ENCODE data around the gene SFXN5.

GRCh38 chr2:72975017-72975416 lies 96.5 kb downstream of the SFXN5 start:
- no peak for TF ChIP-seq ZNF707 (tag by site-specific recombination; IDR thresholded peaks at IDR 0.05)
- no peak for TF ChIP-seq ZNF529 (tag by site-specific recombination; IDR thresholded peaks at IDR 0.05; ENCODE audit: insufficient replicate concordance)
- TF ChIP-seq CTCF (tag by site-specific recombination; IDR thresholded peaks at IDR 0.05), result no peak
- no peak for TF ChIP-seq ZNF114 (tag by site-specific recombination; IDR thresholded peaks at IDR 0.05)
- TF ChIP-seq ZNF658 (tag by site-specific recombination; IDR thresholded peaks at IDR 0.05), result no peak
- TF ChIP-seq ZNF248 (tag by site-specific recombination; IDR thresholded peaks at IDR 0.05), result no peak

All from HEK293 (cell line).